Activated CD4-positive, alpha-beta T cell treated with anti-CD3 and anti-CD28 coated beads, Interleukin-2, amount 10 ng/mL, durations not matched to agents 7 days and 5 days (primary cell): ENCODE data around the gene EIF4G3. TPM values are rescaled to one million over a fixed set of nuclear protein-coding genes. Genes with fewer than 3 reads are reported as not detected.

ENCODE experiments used
- CTCF ChIA-PET: fragments of 350-600 bp; sonication (Branson Sonifier 250); formaldehyde crosslinking; loops from one replicate; lab custom pipeline; 2021; ENCODE audit warnings: antibody characterized with exemption; lab: Charles Lee
- POLR2A ChIA-PET: fragments of 350-600 bp; sonication (Branson Sonifier 250); formaldehyde crosslinking; loops from one replicate; lab custom pipeline; 2021; ENCODE audit warnings: antibody characterized with exemption; lab: Charles Lee
- DNase-seq: peaks from one replicate; pipeline ENCODE4 v3.0.0-alpha.2; 2020
- H3K27ac Mint-ChIP-seq: one replicate; pipeline ENCODE4 v1.8.0; 2021; ENCODE audit warnings: mild to moderate bottlenecking, moderate library complexity, mixed read lengths
- H3K27me3 Mint-ChIP-seq: one replicate; pipeline ENCODE4 v1.8.0; 2021; ENCODE audit warnings: mixed read lengths
- H3K36me3 Mint-ChIP-seq: one replicate; pipeline ENCODE4 v1.8.0; 2021; ENCODE audit warnings: low read depth, mixed read lengths
- H3K4me1 Mint-ChIP-seq: one replicate; pipeline ENCODE4 v1.8.0; 2021; ENCODE audit warnings: mixed read lengths
- H3K4me3 Mint-ChIP-seq: one replicate; pipeline ENCODE4 v1.8.0; 2021; ENCODE audit warnings: mild to moderate bottlenecking, moderate library complexity, mixed read lengths
- H3K9me3 Mint-ChIP-seq: one replicate; pipeline ENCODE4 v1.8.0; 2021; ENCODE audit warnings: mixed read lengths
- total RNA-seq, 2 experiments: library from RNA; stranded (reverse); gene quantifications; one replicate each; pipeline ENCODE4 v1.2.3, GENCODE V29; 2021

Gene EIF4G3
- total RNA-seq, 2 experiments from 2014 or later, result 23.8 to 31.5 TPM

DNA sequence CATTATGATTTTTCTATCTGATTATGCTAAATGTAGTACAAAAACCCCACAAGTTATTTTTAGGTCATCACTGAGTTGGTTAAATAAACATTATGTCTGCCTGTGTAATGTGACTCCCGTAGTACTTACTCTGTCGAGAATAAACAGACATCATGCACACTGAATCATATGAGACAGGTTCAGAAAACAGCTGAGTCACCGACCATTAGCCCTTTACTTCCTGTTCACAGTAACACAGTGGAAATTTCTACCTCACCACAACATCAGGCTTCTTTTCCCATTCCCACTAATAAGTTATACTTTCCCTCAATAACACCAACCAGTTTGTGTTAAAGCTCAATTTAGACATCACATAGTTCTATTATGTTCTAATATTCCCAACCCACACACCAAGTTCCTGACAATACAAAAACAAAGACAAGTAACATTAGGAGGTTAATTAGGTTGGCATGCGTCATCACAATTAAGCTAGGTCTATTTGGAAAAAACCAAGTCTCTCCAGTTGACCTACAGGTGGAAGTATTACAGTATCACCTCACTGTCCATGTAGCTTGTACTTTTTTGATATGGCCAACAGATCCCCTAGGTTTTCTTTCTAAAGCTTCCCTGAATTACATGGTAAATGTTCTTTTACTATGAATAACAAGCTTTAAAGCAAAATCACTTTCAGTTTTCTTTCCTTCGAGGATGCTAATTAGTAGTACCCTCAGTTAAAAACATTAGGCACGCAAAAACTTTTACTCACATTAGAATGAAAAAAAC is 154.2 kb downstream of the EIF4G3 start:
- ChIA-PET CTCF (no interaction called here), POLR2A (interaction anchor here (0.6 kb wide), 1 partner anchor 58 kb away, joined by 4 read pairs; no protein-coding TSS in a partner anchor)
- peak; percentile 48 for DNase-seq
- peaks cover 18% of the 10 kb centered on the region for H3K4me1 Mint-ChIP-seq
- H3K4me3 Mint-ChIP-seq, result peak overlapping the region; percentile 64
- H3K9me3 Mint-ChIP-seq, result peaks cover 2% of the 10 kb centered on the region
- no peaks in the 10 kb centered on the region for H3K27me3 Mint-ChIP-seq
- peak overlapping the region; percentile 94 for H3K27ac Mint-ChIP-seq
- H3K36me3 Mint-ChIP-seq, result peaks cover 14% of the 10 kb centered on the region

DNA sequence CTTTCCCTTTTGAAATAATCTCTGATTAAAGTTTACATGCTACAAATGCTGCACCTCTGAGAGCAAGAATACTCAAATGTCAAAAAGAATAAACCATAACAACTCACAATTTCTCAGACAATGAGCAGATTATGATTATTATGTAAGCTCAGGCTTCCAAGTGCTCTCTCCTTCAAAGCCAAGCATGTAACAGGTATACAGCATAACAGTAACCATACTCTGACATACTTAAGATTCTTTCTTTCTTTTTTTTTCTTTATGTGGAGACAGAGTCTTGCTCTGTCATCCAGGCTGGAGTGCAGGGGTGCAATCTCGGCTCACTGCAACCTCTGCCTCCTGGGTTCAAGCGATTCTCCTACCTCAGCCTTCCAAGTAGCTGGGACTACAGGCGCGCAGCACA is 155.4 kb downstream of the EIF4G3 start:
- CTCF ChIA-PET, result no interaction called here
- Mint-ChIP-seq H3K27ac (peak overlapping the region; percentile 25), H3K27me3 (no peaks in the 10 kb centered on the region)

DNA sequence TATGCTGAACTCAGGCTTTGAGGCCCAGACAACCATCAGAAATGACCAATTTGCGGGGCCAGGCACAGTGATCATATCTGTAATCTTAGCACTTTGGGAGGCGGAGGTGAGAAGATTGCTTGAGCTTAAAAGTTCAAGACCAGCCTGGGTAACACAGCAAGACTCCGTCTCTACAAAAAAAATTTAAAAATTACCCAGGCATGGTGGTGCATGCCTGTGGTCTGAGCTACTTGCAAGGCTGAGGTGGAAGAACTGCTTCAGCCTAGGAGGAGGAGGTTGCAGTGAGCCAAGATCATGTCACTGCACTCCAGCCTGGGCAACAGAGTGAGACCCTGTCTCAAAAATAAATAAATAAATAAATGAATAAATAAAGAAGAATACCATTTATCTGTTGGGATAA is 156.5 kb downstream of the EIF4G3 start:
- no peaks in the 10 kb centered on the region for H3K27me3 Mint-ChIP-seq
- POLR2A ChIA-PET, result no interaction called here
- peaks cover 25% of the 10 kb centered on the region for H3K4me1 Mint-ChIP-seq
- no peak overlapping the region for H3K4me3 Mint-ChIP-seq
- no peak for DNase-seq
- peaks cover 14% of the 10 kb centered on the region for H3K36me3 Mint-ChIP-seq
- H3K9me3 Mint-ChIP-seq, result peaks cover 2% of the 10 kb centered on the region
- no peak overlapping the region for H3K27ac Mint-ChIP-seq
- CTCF ChIA-PET, result interaction anchor here (2.1 kb wide), 1 partner anchor 15 kb away, joined by 6 read pairs; no protein-coding TSS in a partner anchor

More for the DNA sequence above, 155.4 kb downstream of the EIF4G3 start:
- DNase-seq, result no peak
- H3K36me3 Mint-ChIP-seq, result peaks cover 12% of the 10 kb centered on the region
- peaks cover 19% of the 10 kb centered on the region for H3K4me1 Mint-ChIP-seq
- POLR2A ChIA-PET, result no interaction called here
- no peak overlapping the region for H3K4me3 Mint-ChIP-seq
- peaks cover 2% of the 10 kb centered on the region for H3K9me3 Mint-ChIP-seq

DNA sequence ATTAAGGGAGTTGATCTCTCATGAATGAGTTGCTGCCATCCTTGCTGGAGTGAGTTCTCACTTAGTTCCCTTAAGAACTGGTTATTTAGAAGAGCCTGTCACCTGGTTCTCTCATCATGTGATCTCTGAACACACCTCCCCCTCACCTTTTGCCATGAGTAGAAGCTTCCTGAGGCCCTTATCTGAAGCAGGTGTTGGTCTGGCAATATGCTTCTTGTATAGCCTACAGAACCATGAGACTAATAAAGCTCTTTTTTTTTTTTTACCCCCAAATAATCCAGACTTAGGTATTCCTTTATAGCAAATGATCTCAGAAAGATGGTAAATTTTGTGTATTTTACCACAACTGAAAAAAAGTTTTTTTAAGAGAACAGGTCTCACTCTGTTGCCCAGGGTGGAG is 158.0 kb downstream of the EIF4G3 start:
- Mint-ChIP-seq H3K27me3 (no peaks in the 10 kb centered on the region), H3K4me3 (no peak overlapping the region), H3K27ac (no peak overlapping the region), H3K36me3 (peaks cover 12% of the 10 kb centered on the region), H3K9me3 (no peaks in the 10 kb centered on the region), H3K4me1 (peaks cover 29% of the 10 kb centered on the region)
- POLR2A ChIA-PET, result no interaction called here
- no peak for DNase-seq
- CTCF ChIA-PET, result interaction anchor here (0.6 to 2.1 kb wide), 4 partner anchors 10 to 134 kb away, joined by 3 to 6 read pairs (median 4); no protein-coding TSS in a partner anchor

DNA sequence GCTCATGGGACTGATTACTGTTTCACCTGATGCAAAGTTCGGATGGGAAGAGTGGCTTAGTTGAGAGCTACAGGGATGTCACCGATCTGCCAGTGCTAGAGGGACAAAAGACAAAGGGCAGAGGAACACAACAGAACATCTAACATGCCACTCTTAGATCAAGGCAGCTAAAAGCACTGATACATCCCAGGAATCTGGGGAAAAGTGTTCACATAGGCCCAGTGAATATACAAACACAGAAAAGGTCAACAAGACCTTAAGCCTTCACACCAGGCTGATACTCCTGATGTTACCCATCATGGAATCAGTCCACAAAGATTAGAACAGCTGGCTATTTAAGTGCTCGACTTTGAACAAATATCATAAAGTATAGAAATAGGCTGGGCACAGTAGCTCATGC is 163.2 kb downstream of the EIF4G3 start:
- Mint-ChIP-seq H3K4me3 (no peak overlapping the region), H3K4me1 (peaks cover 11% of the 10 kb centered on the region), H3K36me3 (peaks cover 5% of the 10 kb centered on the region), H3K9me3 (no peaks in the 10 kb centered on the region), H3K27ac (no peak overlapping the region), H3K27me3 (no peaks in the 10 kb centered on the region)
- ChIA-PET CTCF (interaction anchor here (0.5 kb wide), 1 partner anchor 239 kb away, joined by 4 read pairs; no protein-coding TSS in a partner anchor), POLR2A (no interaction called here)
- no peak for DNase-seq

DNA sequence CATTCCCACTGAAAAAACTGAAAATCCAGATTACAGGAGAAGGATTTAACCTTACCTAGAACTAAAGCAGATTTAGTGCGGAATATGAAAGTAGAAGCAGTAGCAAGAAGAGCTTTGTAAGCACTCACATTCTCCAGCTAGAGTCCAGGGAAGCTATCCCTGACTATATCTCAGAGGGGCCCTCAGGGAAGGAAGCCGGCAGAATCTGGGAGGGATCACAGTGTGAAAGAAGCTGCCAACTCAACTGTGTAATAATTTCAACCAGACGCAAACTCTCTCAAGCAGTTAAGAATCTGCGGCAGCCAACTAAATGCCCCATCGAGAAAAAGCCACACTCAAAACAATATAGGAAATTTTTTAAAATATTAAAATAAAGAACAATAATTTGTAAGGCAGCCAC is 163.8 kb downstream of the EIF4G3 start:
- Mint-ChIP-seq H3K9me3 (no peaks in the 10 kb centered on the region), H3K4me1 (peaks cover 11% of the 10 kb centered on the region)

DNA sequence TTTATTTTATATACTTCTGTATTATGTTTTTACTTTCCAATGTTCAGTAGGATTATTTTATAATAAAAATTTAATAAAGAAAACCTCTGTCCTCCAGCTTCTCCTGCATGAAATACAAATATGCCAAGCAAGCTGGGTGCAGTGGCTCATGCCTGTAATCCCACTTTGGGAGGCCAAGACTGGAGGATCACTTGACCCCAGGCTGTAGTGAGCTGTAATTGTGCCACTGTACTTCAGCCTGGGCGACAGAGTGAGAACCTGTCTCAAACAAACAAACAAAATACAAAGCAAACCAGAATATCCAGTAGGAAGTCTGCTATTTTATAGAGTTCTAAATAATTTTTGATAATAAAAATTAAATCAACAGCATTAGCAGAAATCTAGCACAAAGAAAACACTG is 168.8 kb downstream of the EIF4G3 start:
- Mint-ChIP-seq H3K4me1 (no peaks in the 10 kb centered on the region), H3K27ac (no peak overlapping the region), H3K9me3 (no peaks in the 10 kb centered on the region), H3K4me3 (no peak overlapping the region), H3K27me3 (no peaks in the 10 kb centered on the region), H3K36me3 (no peaks in the 10 kb centered on the region)
- CTCF ChIA-PET, result interaction anchor here (1.6 kb wide), 1 partner anchor 9 kb away, joined by 4 read pairs; no protein-coding TSS in a partner anchor
- POLR2A ChIA-PET, result no interaction called here
- DNase-seq, result no peak

More for the DNA sequence above, 163.8 kb downstream of the EIF4G3 start:
- ChIA-PET CTCF (no interaction called here), POLR2A (no interaction called here)
- H3K36me3 Mint-ChIP-seq, result peaks cover 5% of the 10 kb centered on the region
- DNase-seq, result no peak
- no peaks in the 10 kb centered on the region for H3K27me3 Mint-ChIP-seq
- no peak overlapping the region for H3K4me3 Mint-ChIP-seq
- H3K27ac Mint-ChIP-seq, result no peak overlapping the region

DNA sequence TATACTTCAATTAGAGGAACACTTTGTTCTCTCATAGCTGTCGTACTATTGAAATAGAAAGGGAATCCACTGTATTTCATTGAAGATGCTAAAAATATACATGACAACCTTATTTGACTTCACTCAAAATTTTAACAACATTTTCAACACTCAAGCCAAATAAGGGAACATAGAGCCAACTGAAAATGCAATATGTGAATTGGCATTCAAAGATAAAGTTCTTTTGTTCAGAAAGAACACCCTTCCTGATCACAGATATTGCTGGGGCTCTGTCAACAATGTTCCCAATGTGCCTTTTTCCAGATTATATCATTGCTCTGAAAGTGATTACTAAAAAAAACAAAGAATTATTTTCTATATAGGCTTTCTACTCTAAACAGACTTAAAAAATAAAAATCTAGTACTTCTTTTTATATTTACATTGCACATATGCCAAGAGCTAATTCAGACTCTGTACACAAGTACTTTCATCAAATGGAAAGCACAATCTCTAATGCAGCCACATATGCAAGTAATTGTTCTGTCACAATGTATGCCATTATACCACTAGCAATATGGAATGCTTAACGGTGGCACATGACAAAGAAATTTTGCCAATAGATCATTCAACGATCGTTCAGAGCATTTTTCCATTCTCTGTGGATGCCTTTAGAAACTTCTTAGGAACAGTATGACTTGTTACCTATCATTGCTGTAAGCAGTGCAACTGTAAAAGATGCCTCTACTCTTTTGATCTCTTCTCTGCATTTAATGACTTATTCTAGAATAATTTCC is 171.0 kb downstream of the EIF4G3 start:
- Mint-ChIP-seq H3K9me3 (no peaks in the 10 kb centered on the region), H3K4me1 (no peaks in the 10 kb centered on the region), H3K4me3 (no peak overlapping the region), H3K36me3 (no peaks in the 10 kb centered on the region), H3K27me3 (no peaks in the 10 kb centered on the region), H3K27ac (no peak overlapping the region)
- ChIA-PET POLR2A (no interaction called here), CTCF (interaction anchor here (0.9 kb wide), 1 partner anchor 14 kb away, joined by 4 read pairs; no protein-coding TSS in a partner anchor)
- DNase-seq, result no peak

DNA sequence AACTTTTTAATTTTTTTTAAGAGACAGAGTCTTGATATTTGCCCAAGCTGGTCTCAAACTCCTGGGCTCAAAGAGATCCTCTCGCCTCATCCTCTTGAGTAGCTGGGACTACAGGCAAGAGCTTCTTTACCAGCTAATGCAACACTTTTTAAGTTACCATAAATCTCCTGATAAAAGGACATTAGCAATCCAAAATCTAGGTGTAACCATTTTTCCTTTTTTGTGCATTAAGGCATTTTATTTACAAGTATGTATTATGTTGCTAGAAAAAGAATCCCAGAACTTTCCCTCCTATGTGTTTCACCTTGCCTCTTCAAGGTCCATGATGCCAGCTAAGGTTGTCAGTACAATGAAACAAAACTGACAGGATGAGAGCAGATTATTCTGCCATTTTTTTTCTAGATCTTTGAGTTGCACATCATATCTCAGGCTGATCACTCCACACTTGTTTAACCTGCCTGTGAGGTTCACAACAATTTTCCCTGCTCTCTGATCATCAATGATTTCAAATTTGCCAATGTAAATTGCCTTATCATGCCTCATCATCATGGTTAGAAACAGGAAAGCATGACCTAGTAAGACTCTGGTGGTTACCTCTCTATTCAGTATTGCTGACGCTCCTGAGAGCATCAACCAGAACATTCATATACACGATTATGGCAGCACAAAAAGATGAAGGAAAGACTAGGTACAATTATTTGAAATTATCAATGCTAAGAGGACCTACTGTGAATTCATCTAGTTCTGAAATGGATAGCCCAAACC is 173.2 kb downstream of the EIF4G3 start:
- H3K4me3 Mint-ChIP-seq, result no peak overlapping the region
- no peaks in the 10 kb centered on the region for H3K27me3 Mint-ChIP-seq
- peaks cover 2% of the 10 kb centered on the region for H3K4me1 Mint-ChIP-seq
- ChIA-PET CTCF (no interaction called here), POLR2A (interaction anchor here (0.7 kb wide), 1 partner anchor 40 kb away, joined by 3 read pairs; no protein-coding TSS in a partner anchor)
- no peak overlapping the region for H3K27ac Mint-ChIP-seq
- DNase-seq, result no peak
- no peaks in the 10 kb centered on the region for H3K9me3 Mint-ChIP-seq
- no peaks in the 10 kb centered on the region for H3K36me3 Mint-ChIP-seq

DNA sequence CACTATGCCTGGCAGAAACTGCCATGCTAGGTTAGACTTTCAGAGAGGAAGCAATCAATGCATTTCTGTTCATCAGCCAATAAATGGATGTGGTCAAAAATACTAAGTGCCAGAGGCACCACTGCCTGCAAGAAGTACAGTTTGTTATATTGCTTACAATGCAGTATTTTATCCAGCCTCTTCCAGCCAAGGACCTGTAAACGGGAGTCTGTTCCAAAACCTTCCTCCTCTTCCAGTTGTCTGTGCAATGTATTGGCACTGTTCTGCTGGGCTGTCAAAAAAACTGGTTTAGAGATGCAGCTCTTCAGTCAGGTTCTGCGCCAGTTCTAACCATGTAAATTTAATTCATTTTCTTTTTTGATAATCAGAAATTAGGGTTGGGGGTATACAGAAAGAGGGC is 175.7 kb downstream of the EIF4G3 start:
- H3K27ac Mint-ChIP-seq, result no peak overlapping the region
- POLR2A ChIA-PET, result no interaction called here
- no peaks in the 10 kb centered on the region for H3K9me3 Mint-ChIP-seq
- no peak overlapping the region for H3K4me3 Mint-ChIP-seq
- no peak for DNase-seq
- H3K36me3 Mint-ChIP-seq, result no peaks in the 10 kb centered on the region
- no peaks in the 10 kb centered on the region for H3K27me3 Mint-ChIP-seq
- CTCF ChIA-PET, result no interaction called here
- peaks cover 5% of the 10 kb centered on the region for H3K4me1 Mint-ChIP-seq

DNA sequence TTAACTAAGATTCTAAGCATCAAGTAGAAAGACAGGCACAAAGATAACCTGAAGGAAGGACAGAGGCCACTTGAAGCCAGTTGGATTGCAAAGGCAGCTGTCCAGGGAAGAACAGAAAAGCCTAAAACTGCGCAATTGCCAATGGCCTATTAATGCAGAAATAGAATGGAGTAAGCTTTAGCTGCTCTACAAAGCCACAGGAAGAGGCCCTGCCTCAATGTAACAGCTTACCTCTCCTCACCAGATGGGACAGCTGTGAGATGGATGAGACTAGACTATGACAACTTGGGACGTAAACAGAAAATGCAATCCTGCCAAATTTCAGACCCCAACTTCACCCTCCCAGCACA is 176.5 kb downstream of the EIF4G3 start:
- H3K27ac Mint-ChIP-seq, result no peak overlapping the region
- no peak overlapping the region for H3K4me3 Mint-ChIP-seq
- peaks cover 5% of the 10 kb centered on the region for H3K4me1 Mint-ChIP-seq
- DNase-seq, result no peak
- no peaks in the 10 kb centered on the region for H3K27me3 Mint-ChIP-seq
- no peaks in the 10 kb centered on the region for H3K9me3 Mint-ChIP-seq
- ChIA-PET CTCF (interaction anchor here (0.6 to 1.2 kb wide), 3 partner anchors 12 to 205 kb away, joined by 3 to 4 read pairs (median 4); no protein-coding TSS in a partner anchor), POLR2A (no interaction called here)
- H3K36me3 Mint-ChIP-seq, result no peaks in the 10 kb centered on the region

DNA sequence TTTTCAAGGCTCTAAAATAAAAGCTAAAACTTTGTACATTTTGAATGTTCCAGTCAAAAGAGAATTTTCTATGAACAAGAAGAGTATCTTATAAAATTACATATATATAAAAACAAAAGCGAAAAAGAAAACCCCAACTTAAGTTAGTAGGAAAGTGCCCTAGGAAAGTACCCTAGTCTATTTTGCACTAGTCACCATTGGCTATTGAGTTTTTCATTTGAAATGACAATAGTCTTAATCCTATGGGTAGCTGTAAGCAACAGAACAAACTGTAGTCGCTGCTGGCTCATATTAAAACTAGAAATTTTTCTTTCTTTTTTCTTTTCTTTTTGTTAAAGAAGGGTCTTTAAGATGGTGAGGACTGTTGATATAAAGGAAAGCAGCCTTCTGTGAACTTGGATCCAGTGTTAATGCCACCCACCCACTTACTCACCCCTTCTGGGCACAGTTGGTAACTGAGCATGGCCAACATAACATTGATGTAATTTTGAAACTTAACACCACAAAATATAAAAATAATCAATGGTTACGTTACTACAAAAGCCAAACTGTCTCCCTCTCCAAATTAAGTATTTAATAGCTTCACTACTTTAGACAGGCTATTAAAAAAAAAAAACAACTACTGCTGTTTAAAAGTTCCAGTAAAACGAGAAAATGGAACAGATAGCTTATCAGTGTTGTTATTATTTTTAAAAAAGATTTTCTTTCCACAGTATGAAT is 177.0 kb downstream of the EIF4G3 start:
- Mint-ChIP-seq H3K27me3 (no peaks in the 10 kb centered on the region), H3K4me1 (peaks cover 5% of the 10 kb centered on the region), H3K36me3 (no peaks in the 10 kb centered on the region), H3K27ac (no peak overlapping the region), H3K9me3 (no peaks in the 10 kb centered on the region), H3K4me3 (no peak overlapping the region)
- ChIA-PET CTCF (interaction anchor here (0.6 to 1.2 kb wide), 3 partner anchors 12 to 206 kb away, joined by 3 to 4 read pairs (median 4); no protein-coding TSS in a partner anchor), POLR2A (no interaction called here)
- DNase-seq, result no peak
